ENCODE measurements around the gene PDIA5. TPM values are rescaled to one million over a fixed set of nuclear protein-coding genes. Genes with fewer than 3 reads are reported as not detected.

Gene PDIA5
- polyA plus RNA-seq, 1 donor from 2014 or later: 1.4 TPM

DNA sequence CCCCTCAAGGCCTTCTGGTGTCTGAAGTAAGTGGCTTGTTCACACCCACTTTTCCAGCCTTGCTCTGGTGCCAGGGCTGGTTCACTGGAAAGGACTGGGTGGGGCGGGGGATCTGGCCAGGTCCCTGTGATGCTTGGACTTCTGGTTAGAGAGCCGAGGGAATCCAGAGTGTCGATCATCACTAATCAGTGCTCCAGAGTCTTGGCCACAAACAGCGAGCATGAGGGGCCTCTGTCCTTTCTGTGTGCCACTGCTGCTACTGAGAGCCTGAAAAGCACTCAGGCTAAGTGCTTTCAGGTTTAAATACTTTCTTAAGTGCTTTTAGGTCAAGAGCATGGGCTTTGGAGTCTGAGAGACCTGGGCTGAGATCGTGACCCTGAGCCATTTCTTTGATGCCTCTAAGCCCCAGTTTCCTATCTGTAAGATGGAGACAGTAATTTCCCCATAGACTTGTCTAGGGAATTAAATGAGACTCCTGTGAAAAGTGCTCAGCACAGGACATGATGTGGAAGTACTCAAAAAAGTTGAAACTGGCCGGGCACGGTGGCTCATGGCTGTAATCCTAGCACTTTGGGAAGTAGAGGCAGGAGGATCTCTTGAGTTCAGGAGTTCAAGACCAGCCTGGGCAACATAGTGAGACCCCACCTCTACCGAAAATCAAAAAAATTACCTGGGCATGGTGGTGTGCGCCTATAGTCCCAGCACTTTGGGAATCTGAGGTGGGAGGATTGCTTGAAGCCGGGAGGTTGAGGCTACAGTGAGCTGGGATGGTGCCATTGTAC, 81.1 kb downstream of the PDIA5 start:
- Histone ChIP-seq H3K27me3 (ENCODE audit: insufficient read depth, low read depth, low read length) (no peaks in the 10 kb centered on the region), H3K9ac (ENCODE audit: low read length) (no peak overlapping the region), H4K20me1 (ENCODE audit: insufficient read depth) (no peaks in the 10 kb centered on the region), H3K4me3 (ENCODE audit: low read length) (no peak overlapping the region), H2AFZ (ENCODE audit: low read depth, low read length) (no peak overlapping the region), H3K4me2 (ENCODE audit: low read length) (no peak overlapping the region), H3K9me2 (ENCODE audit: insufficient read depth, low read length) (no peaks in the 10 kb centered on the region), H3K9me3 (ENCODE audit: low read length) (no peaks in the 10 kb centered on the region), H3K36me3 (ENCODE audit: insufficient read depth, low read length) (no peaks in the 10 kb centered on the region), H3F3A (ENCODE audit: insufficient read depth, low read length, poor library complexity, severe bottlenecking) (no peaks in the 10 kb centered on the region), H3K27ac (ENCODE audit: low read length) (no peak overlapping the region), H3K79me2 (replicated peaks; ENCODE audit: insufficient read depth, low read length) (no peaks in the 10 kb centered on the region)
- TF ChIP-seq, protein P1, sequence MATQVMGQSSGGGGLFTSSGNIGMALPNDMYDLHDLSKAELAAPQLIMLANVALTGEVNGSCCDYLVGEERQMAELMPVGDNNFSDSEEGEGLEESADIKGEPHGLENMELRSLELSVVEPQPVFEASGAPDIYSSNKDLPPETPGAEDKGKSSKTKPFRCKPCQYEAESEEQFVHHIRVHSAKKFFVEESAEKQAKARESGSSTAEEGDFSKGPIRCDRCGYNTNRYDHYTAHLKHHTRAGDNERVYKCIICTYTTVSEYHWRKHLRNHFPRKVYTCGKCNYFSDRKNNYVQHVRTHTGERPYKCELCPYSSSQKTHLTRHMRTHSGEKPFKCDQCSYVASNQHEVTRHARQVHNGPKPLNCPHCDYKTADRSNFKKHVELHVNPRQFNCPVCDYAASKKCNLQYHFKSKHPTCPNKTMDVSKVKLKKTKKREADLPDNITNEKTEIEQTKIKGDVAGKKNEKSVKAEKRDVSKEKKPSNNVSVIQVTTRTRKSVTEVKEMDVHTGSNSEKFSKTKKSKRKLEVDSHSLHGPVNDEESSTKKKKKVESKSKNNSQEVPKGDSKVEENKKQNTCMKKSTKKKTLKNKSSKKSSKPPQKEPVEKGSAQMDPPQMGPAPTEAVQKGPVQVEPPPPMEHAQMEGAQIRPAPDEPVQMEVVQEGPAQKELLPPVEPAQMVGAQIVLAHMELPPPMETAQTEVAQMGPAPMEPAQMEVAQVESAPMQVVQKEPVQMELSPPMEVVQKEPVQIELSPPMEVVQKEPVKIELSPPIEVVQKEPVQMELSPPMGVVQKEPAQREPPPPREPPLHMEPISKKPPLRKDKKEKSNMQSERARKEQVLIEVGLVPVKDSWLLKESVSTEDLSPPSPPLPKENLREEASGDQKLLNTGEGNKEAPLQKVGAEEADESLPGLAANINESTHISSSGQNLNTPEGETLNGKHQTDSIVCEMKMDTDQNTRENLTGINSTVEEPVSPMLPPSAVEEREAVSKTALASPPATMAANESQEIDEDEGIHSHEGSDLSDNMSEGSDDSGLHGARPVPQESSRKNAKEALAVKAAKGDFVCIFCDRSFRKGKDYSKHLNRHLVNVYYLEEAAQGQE (IDR thresholded peaks at IDR 0.05; ENCODE audit: borderline replicate concordance): no peak
- TF ChIP-seq SMC3 (conservative IDR thresholded peaks at IDR 0.05; ENCODE audit: poor library complexity): no peak

DNA sequence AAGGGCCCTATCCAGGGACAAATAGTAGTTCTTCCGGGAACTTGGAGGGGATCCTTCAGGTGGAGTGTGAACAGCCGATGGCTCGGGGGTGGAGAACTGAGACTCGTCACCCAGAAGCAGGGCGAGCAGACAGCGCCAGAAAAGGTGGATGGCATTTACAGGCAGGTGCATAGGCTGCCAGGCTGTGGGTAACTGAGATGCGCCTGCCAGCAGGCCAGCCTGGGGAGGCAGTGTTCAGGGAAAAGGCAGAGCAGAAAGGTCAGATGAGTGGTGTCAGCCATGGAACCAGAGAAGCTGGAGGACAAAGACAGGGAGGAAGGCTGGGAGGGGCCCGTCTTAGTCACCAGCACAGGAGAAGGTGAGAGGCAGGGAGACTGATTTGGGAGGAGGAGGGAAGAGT, 81.9 kb downstream of the PDIA5 start:
- no peak overlapping the region for H3K9ac ChIP-seq (ENCODE audit: low read length)
- no peak overlapping the region for H2AFZ ChIP-seq (ENCODE audit: low read depth, low read length)

More for the DNA sequence above, 81.9 kb downstream of the PDIA5 start:
- H4K20me1 ChIP-seq (ENCODE audit: insufficient read depth): no peaks in the 10 kb centered on the region
- no peaks in the 10 kb centered on the region for H3F3A ChIP-seq (ENCODE audit: insufficient read depth, low read length, poor library complexity, severe bottlenecking)
- no peaks in the 10 kb centered on the region for H3K9me2 ChIP-seq (ENCODE audit: insufficient read depth, low read length)
- H3K79me2 ChIP-seq (replicated peaks; ENCODE audit: insufficient read depth, low read length): no peaks in the 10 kb centered on the region
- H3K9me3 ChIP-seq (ENCODE audit: low read length): no peaks in the 10 kb centered on the region
- no peak overlapping the region for H3K4me3 ChIP-seq (ENCODE audit: low read length)
- no peak for TF ChIP-seq SMC3 (conservative IDR thresholded peaks at IDR 0.05; ENCODE audit: poor library complexity)
- TF ChIP-seq TAF1 (IDR thresholded peaks at IDR 0.05; ENCODE audit: low read depth): no peak
- TF ChIP-seq EP300 (conservative IDR thresholded peaks at IDR 0.05; ENCODE audit: poor library complexity, severe bottlenecking): no peak
- no peak for TF ChIP-seq RAD21 (conservative IDR thresholded peaks at IDR 0.05)
- TF ChIP-seq, protein P1 (IDR thresholded peaks at IDR 0.05; ENCODE audit: borderline replicate concordance): no peak
- no peak for TF ChIP-seq POLR2AphosphoS5 (IDR thresholded peaks at IDR 0.05)
- TF ChIP-seq EZH2 (IDR thresholded peaks at IDR 0.05; ENCODE audit: borderline replicate concordance, insufficient read depth, low read length, poor library complexity, severe bottlenecking): no peak
- TF ChIP-seq, protein P2, sequence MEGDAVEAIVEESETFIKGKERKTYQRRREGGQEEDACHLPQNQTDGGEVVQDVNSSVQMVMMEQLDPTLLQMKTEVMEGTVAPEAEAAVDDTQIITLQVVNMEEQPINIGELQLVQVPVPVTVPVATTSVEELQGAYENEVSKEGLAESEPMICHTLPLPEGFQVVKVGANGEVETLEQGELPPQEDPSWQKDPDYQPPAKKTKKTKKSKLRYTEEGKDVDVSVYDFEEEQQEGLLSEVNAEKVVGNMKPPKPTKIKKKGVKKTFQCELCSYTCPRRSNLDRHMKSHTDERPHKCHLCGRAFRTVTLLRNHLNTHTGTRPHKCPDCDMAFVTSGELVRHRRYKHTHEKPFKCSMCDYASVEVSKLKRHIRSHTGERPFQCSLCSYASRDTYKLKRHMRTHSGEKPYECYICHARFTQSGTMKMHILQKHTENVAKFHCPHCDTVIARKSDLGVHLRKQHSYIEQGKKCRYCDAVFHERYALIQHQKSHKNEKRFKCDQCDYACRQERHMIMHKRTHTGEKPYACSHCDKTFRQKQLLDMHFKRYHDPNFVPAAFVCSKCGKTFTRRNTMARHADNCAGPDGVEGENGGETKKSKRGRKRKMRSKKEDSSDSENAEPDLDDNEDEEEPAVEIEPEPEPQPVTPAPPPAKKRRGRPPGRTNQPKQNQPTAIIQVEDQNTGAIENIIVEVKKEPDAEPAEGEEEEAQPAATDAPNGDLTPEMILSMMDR (IDR thresholded peaks at IDR 0.05; ENCODE audit: poor library complexity, severe bottlenecking): no peak
- no peak for TF ChIP-seq MXI1 (conservative IDR thresholded peaks at IDR 0.05; ENCODE audit: poor library complexity, severe bottlenecking)
- H3K36me3 ChIP-seq (ENCODE audit: insufficient read depth, low read length): no peaks in the 10 kb centered on the region
- no peaks in the 10 kb centered on the region for H3K27me3 ChIP-seq (ENCODE audit: insufficient read depth, low read depth, low read length)
- H3K4me2 ChIP-seq (ENCODE audit: low read length): no peak overlapping the region
- H3K27ac ChIP-seq (ENCODE audit: low read length): no peak overlapping the region
